ENCODE data around the gene ZDHHC18.

GRCh38 chr1:26858891-26859640 is 32.6 kb downstream of the ZDHHC18 start:
- TF ChIP-seq CTCF (IDR thresholded peaks at IDR 0.05) (no peak), POLR2A (IDR thresholded peaks at IDR 0.05) (no peak), EP300 (IDR thresholded peaks at IDR 0.05) (no peak), POLR2AphosphoS5 (IDR thresholded peaks at IDR 0.05) (no peak)
